Astrocyte of the cerebellum (primary cell): ENCODE results near the gene IL26.

Experiments
- DNase-seq: peaks from one replicate; pipeline ENCODE4 v3.0.0-alpha.2; 2011; ENCODE audit warnings: low read depth
- H3K4me3 ChIP-seq: 2 replicates; pipeline ENCODE4 v1.5.1; 2011; ENCODE audit warnings: mild to moderate bottlenecking, low read depth, low read length, moderate library complexity
- CTCF ChIP-seq: IDR thresholded peaks from 2 replicates; pipeline ENCODE4 v1.5.1; 2012; ENCODE audit warnings: low read length, low read depth, moderate library complexity, mild to moderate bottlenecking; ENCODE audit errors: missing control alignments
- in situ Hi-C: cut with HindIII; loops from 2 replicates; pipeline ENCODE4 v1.10.0; 2017; ENCODE audit warnings: low sequenced_read_pairs

The IL26 gene

DNA sequence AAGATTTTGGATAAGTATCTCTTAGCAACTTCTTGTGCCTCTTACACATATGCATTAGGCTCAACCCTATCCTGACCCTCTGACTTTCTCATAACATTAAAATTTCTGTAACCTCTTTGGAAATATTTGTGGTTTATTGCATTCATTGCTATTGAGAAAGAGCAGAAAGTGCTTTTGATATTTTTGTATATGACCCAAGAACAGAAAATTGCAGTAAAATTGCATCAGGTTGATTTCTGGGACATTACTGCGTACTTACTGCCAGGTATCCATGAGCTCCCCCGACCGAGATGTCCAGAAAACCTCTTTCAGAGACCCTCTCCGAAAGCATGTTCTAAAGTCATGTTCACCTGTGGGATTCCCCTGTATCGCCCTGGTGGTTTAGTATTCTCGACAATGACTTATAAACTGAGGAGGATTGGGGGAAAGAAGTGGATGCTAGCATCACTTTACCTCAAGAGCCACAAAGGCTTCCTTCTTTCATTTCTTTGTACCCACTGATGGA is 42.3 kb upstream of the IL26 start:
- no peak overlapping the region for H3K4me3 ChIP-seq
- in situ Hi-C loops = no loop called here
- no peak for TF ChIP-seq CTCF
- DNase-seq = peak; percentile 36

GRCh38 chr12:68264857-68265256 is 39.2 kb upstream of the IL26 start:
- no peak overlapping the region for H3K4me3 ChIP-seq

GRCh38 chr12:68264158-68264855 is 38.7 kb upstream of the IL26 start:
- DNase-seq = no peak
- no peak for TF ChIP-seq CTCF
- no peak overlapping the region for H3K4me3 ChIP-seq
- in situ Hi-C loops = no loop called here

More at GRCh38 chr12:68264857-68265256, 39.2 kb upstream of the IL26 start:
- no peak for TF ChIP-seq CTCF
- in situ Hi-C loops = no loop called here
- DNase-seq = peak; percentile 75

DNA sequence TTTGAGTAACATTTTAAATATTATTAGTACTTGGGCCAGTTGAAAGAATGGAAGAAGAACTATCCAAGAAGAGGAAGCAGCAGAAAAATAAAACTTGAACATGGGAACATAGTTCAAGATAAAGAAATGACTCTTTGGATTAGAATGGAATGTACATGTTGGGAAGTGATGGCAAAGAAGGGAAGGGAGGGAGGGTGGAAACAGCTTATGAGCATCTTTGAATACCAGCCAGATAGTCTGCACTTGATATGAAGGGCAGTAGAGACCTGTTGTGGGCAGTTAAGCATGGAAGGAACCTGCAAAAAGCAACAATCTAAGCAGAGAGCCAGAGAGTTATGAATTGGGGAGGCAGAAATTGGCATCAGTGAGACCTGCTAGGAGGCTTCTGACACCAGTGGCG is 37.8 kb upstream of the IL26 start:
- in situ Hi-C loops = no loop called here
- no peak for TF ChIP-seq CTCF
- DNase-seq = no peak
- H3K4me3 ChIP-seq = no peak overlapping the region

DNA sequence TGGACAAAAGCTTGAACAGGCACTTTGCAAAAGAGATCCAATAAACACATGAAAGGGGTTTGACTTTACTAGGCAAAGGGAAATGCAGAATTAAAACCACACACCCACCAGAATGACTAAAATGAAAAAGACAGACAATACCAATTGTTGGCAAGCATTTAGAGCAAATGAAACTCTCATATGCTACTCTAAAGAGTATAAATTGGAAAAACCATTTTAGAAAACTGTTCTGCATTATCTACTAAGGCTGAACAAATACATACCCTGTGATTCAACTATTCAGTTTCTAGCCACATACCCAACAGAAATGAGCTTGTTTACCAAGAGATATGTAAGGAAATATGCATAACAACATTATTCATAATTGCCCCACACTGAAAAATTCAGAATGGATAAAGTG is 36.3 kb upstream of the IL26 start:
- in situ Hi-C loops = no loop called here
- no peak for TF ChIP-seq CTCF
- DNase-seq = no peak
- H3K4me3 ChIP-seq = no peak overlapping the region

- TF ChIP-seq CTCF = no peak
- no peak overlapping the region for H3K4me3 ChIP-seq
- no peak for DNase-seq
- in situ Hi-C loops = no loop called here
Observed at GRCh38 chr12:68260153-68260552, 34.5 kb upstream of the IL26 start.
